G401 (cell line): ENCODE results near the gene WDR47. TPM values are rescaled to one million over a fixed set of nuclear protein-coding genes. Genes with fewer than 3 reads are reported as not detected.
"Not testable (repeated sequence)": the region's sequence is repeated elsewhere in the genome, so short reads cannot be mapped to it uniquely, and the experiment has no call there.

ENCODE experiments used
- DNase-seq: peaks from one replicate; pipeline ENCODE4 v3.0.0-alpha.2; 2015; ENCODE audit warnings: low spot score
- in situ Hi-C: cut with HindIII; loops from 2 replicates; pipeline ENCODE4 v1.10.0; 2016; ENCODE audit warnings: low sequenced_read_pairs, mixed read lengths
- total RNA-seq: library from RNA; depleted of rRNA; stranded (reverse); fragments of >200 nt; shearing (Covaris generic); gene quantifications from 2 replicates; pipeline ENCODE4 v1.2.3, GENCODE V29; 2014

WDR47 gene
- total RNA-seq, 1 experiment from 2014 or later = 7.1 TPM

DNA sequence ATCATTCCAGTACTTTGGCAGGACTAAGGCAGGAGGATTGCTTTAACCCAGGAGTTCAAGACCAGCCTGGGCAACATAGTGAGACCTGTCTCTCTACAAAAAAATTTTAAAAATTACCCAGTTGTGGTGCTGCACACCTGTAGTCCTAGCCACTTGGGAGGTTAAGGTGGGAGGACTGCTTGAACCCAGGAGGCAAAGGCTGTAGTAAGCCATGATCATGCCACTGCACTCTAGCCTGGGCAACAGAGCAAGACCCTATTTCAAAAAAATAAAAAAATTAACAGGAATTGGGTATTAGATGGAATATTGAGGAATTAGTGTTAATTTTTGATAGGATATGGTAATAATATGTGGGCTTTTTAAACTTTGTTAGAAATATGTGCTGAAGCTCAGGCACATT lies 17.1 kb upstream of the WDR47 start:
- no peak for DNase-seq
- in situ Hi-C loops = no loop called here

GRCh38 chr1:109056064-109056463 lies 14.2 kb upstream of the WDR47 start:
- in situ Hi-C loops = no loop called here
- DNase-seq = no peak

- DNase-seq, in situ Hi-C loops: not testable (repeated sequence)
Observed at GRCh38 chr1:109052145-109052544, 10.2 kb upstream of the WDR47 start.

DNA sequence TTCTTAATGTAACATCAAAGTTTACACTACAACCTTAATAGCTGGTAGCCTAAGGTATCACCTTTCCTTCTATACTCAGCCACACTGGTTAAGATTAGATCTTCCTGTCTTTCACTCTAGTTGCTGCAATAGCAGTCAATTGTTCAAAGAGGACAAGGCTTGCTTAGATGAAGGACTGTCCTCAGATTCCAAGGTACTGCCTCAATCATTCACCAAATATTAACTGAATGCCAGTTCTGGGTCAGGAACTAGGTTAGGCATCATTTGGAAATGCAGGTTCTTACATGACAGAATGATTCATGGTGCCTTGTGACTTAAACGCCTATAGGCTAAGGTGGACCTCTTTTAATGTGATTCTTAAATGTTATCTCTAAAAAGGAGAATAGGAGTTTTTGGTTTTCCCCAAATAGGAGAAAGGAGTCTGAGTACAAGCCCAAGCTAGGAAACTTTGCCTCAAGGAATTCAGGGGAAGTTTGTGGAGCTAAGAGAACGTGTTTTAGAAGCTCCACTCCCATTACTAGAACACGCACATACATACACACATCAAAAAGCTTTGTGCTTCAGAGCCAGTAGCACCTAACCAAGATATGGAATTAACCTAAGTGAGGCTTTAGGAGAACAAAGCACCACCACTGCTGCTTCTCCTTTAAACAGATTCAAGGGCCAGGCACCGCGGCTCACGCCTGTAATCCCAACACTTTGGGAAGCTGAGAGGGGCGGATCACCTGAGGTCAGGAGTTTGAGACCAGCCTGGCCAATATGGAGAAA lies 8.5 kb upstream of the WDR47 start:
- in situ Hi-C loops = no loop called here
- no peak for DNase-seq

DNA sequence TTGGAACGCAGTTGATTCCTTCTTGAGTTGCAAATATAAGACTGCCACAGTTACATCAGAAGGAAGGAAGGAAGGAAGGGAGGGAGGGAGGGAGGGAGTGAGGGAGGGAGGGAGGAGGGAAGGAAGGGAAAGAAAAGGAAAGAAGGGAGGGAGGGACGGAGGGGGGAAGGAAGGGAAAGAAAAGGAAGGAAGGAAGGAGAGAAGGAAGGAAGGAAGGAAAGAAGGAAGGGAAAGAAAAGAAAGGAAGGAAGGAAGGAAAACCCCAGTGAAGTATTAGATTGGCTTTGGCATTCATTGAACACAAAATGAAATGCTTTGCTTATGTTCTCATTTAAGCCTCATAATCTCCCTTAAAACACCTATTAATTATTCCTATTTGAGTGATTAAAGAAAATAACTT lies 6.4 kb upstream of the WDR47 start:
- no peak for DNase-seq
- in situ Hi-C loops = no loop called here

GRCh38 chr1:109047339-109047738 lies 5.4 kb upstream of the WDR47 start:
- in situ Hi-C loops = no loop called here

DNA sequence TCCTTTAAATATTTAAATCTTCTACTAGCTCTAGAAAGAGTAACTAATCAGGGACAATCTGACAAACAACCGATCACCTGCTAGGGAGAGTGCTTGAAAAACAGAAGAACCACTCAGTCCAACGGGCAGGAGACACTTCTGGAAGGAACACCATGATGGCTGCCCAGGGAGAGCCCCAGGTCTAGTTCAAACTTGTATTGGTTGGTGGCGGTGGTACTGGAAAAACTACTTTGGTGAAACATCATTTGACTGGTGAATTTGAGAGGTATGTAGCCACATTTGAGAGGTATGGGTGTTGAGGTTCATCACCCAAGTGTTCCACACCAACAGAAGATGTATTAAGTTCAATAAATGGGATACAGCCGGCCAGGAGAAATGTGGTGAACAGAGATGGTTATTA lies 4.8 kb upstream of the WDR47 start:
- in situ Hi-C loops = no loop called here
- no peak for DNase-seq

More at GRCh38 chr1:109047339-109047738, 5.4 kb upstream of the WDR47 start:
- no peak for DNase-seq

GRCh38 chr1:109045595-109045994 lies 3.7 kb upstream of the WDR47 start:
- DNase-seq = no peak
- in situ Hi-C loops = no loop called here

- in situ Hi-C loops = no loop called here
- DNase-seq = peak; percentile 9
Observed at GRCh38 chr1:109040989-109041620, 797 bp downstream of the WDR47 start.

DNA sequence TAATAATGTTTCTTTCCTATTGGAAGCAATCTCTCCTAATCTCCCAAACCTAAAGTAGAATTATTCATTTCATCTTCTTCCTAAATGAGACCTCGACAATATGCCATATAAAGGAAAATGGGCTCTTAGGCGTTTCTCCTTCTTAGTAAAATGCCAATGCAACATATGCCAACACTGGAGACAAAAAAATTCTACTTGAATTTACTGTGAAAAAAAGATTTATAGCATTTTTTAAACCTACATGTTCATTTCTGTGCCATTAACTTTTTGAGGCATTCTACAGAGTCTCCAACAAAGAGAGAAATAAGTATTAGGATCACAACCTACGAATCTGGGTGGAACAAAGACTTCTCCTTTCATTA lies 1.3 kb downstream of the WDR47 start:
- in situ Hi-C loops = no loop called here
- peak; percentile 48 for DNase-seq

DNA sequence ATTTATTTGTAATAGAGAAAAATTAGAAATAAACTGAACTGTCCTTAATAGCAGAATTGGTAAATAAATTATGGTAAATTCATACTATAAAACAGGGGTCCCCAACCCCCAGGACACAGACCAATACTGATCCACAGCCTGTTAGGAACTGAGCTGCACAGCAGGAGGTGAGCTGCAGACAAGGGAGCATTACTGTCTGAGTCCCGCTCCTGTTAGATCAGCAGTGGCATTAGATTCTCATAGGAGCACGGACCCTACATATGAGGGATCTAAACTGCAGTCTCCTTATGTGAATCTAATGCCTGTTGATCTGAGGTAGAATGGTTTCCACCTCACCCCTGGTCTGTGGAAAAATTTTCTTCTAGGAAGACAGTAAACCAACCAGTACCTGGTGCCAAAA lies 7.5 kb downstream of the WDR47 start:
- in situ Hi-C loops = no loop called here
- no peak for DNase-seq

- DNase-seq, in situ Hi-C loops: not testable (repeated sequence)
Observed at GRCh38 chr1:109029493-109029892, 12.4 kb downstream of the WDR47 start.

DNA sequence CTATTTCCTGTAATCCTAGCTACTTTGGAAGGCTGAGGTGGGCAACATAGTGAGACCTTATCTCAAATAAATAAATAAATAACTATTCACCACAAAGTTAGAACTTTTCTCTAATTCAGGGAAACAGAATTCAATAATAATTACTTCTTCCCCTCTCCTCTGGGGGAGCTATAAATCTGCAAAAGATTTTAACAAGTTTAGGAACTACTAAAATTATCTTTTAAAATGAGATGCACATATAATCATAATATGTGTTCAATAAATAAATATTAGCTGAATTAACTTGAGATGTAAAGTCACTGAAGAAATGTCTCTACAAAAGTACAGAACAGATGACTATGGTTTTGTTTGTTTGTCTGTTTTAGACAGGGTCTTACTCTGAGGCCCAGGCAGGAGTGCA lies 14.1 kb downstream of the WDR47 start:
- DNase-seq = no peak
- in situ Hi-C loops = no loop called here

DNA sequence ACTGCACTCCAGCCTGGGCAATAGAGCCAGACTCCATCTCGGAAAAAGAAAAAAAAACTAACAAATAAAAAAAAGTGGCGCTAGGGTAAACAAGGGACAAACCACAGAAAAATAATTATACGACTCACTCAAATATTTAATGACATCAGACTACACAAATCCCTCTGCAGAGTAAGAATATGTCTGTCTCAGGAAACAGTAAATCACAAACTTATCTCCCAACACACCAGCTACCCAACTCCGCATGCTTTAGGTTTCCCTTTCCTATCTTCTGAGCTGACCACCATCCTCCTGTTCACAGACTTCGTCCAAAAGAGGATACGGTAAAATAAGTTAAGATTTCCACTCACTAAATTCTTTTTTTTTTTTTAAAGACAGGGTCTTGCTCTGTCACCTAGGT lies 16.2 kb downstream of the WDR47 start:
- in situ Hi-C loops = no loop called here
- no peak for DNase-seq

DNA sequence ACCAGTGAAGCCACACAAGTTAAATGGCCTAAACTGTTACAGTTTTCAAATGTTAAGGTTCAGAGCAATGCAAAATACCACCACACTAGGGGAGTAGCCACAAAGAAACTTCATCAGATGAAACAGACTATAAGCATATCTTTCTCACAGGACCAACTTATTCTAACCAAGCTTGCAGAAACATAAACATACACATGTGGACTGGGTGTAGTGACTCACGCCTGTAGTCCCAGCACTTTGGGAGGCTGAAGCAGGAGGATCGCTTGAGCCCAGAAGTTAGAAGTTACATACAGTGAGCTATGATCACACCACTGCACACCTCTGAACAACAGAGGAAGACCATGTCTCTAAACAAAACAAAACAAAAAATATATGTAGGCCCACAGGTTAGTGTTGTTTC lies 17.3 kb downstream of the WDR47 start:
- DNase-seq = no peak
- in situ Hi-C loops = no loop called here

GRCh38 chr1:109020693-109021257 lies 21.1 kb downstream of the WDR47 start:
- in situ Hi-C loops = no loop called here
- DNase-seq = no peak

DNA sequence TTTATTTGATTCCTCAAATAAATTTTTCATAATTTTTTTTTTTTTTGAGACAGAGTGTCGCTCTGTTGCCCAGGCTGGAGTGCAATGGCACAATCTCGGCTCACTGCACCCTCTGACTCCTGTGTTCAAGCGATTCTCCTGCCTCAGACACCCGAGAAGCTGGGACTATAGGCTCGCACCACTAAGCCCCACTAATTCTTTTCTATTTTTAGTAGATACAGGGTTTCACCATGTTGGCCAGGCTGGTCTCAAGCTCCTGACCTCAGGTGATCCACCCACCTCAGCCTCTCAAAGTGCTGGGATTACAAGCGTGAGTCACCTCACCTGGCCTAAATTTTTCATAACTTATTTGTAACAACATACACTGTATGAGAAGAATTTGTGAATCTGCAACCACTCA lies 24.2 kb downstream of the WDR47 start:
- in situ Hi-C loops, DNase-seq: not testable (repeated sequence)

- DNase-seq = no peak
- in situ Hi-C loops = no loop called here
Observed at GRCh38 chr1:109017134-109017533, 24.8 kb downstream of the WDR47 start.

- no peak for DNase-seq
- in situ Hi-C loops = no loop called here
Observed at GRCh38 chr1:109011335-109011734, 30.6 kb downstream of the WDR47 start.

GRCh38 chr1:108996622-108997021 lies 45.3 kb downstream of the WDR47 start:
- DNase-seq, in situ Hi-C loops: not testable (repeated sequence)

DNA sequence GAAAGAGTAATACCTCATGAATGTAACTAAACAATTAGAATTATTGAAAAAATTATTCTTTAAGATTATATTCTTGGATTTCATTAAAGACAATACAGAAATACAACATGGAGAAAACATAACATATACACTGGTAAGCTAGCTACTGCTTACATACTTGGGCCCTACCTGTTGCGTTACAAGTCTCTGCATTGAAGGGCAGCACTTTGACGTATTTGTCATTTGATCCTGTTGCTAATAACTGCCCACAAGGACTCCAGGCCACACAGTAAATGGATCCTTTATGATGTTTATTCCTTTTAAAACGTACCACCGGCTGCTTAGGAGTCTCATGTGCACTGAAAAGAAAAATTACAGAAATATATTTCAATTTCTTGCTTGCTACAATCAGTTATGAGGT lies 58.8 kb downstream of the WDR47 start:
- in situ Hi-C loops = no loop called here
- DNase-seq = no peak
